Measurements from ENCODE around the gene PCSK1N.
A peak's percentile ranks its signal among the peaks of the same experiment; 100 is the strongest.

PCSK1N gene

DNA sequence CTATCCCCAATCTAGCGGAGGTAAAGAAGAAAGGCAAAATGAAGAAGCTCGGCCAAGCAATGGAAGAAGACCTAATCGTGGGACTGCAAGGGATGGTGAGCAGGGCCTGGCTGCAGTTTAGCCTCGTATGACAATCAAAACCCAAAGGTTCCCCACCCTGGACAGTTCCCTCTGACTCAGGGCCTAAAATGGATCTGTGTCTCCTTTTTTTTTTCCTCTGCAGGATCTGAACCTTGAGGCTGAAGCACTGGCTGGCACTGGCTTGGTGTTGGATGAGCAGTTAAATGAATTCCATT is 32.6 kb downstream of the PCSK1N start:
- peaks cover 7% of the 10 kb centered on the region for H3K4me1 ChIP-seq (ENCODE audit: insufficient read depth, insufficient read length)
- H3K36me3 ChIP-seq (ENCODE audit: insufficient read depth, insufficient read length, low read length), result peaks cover 43% of the 10 kb centered on the region
- no peaks in the 10 kb centered on the region for H3K9me3 ChIP-seq (ENCODE audit: insufficient read depth, low read length)
- no peak for TF ChIP-seq YY1 (IDR thresholded peaks at IDR 0.05; ENCODE audit: insufficient read depth, insufficient read length)
- TF ChIP-seq ZNF274 (IDR thresholded peaks at IDR 0.05; ENCODE audit: low read depth, low read length), result no peak
- TF ChIP-seq SUZ12 (IDR thresholded peaks at IDR 0.05; ENCODE audit: extremely low read depth, insufficient read depth, insufficient read length), result no peak
- H3K4me3 ChIP-seq (ENCODE audit: insufficient read length, low read depth), result peak overlapping the region; percentile 73
- no peak for DNase-seq (ENCODE audit: low read depth, low spot score)
- no peaks in the 10 kb centered on the region for H3K27me3 ChIP-seq (ENCODE audit: insufficient read depth, insufficient read length)
- H3K9ac ChIP-seq (ENCODE audit: insufficient read length, low read depth), result peak overlapping the region; percentile 79

DNA sequence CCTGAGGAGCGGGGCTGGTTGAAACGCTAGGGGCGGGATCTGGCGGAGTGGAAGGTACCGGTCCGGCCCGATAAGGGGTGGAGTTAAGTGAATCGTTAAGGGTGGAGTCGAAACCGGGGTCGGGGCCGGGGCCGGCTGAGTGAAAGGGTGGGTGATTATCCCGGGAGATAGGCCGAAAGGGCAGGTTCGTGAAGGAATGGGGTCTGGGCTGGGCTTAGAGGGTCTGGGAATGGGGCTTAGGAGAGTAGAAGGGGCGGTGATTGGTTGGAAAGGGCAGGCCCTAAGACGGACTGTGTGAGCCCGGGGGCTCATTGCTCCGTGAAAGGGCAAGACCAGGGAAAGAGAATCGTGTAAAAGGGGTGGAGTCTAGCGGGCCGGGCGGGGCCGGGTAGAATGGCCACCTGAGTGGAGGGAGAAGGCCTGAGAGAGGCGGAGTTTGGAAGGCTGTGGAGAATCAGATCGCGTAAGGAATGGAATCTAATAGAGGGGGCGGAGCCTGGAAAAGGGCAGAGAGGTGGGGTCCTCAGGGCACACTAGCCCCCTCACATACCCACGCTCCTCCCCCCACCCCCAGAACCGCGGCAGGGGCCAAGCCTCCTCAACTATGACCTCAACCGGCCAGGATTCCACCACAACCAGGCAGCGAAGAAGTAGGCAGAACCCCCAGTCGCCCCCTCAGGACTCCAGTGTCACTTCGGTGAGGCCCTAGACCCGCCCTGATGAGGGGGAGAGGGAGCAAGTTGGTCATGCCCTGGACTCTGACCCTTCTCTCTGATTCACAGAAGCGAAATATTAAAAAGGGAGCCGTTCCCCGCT is 33.1 kb downstream of the PCSK1N start:
- DNase-seq (ENCODE audit: low read depth, low spot score), result peak; percentile 71
- Histone ChIP-seq H3K9me3 (ENCODE audit: insufficient read depth, low read length) (no peaks in the 10 kb centered on the region), H3K4me3 (ENCODE audit: insufficient read length, low read depth) (peak overlapping the region; percentile 73), H3K36me3 (ENCODE audit: insufficient read depth, insufficient read length, low read length) (peaks cover 40% of the 10 kb centered on the region), H3K9ac (ENCODE audit: insufficient read length, low read depth) (peak overlapping the region; percentile 86), H3K4me1 (ENCODE audit: insufficient read depth, insufficient read length) (peaks cover 7% of the 10 kb centered on the region), H3K27me3 (ENCODE audit: insufficient read depth, insufficient read length) (no peaks in the 10 kb centered on the region)
- no peak for TF ChIP-seq ZNF274 (IDR thresholded peaks at IDR 0.05; ENCODE audit: low read depth, low read length)
- TF ChIP-seq SUZ12 (IDR thresholded peaks at IDR 0.05; ENCODE audit: extremely low read depth, insufficient read depth, insufficient read length), result no peak
- TF ChIP-seq YY1 (IDR thresholded peaks at IDR 0.05; ENCODE audit: insufficient read depth, insufficient read length), result no peak

DNA sequence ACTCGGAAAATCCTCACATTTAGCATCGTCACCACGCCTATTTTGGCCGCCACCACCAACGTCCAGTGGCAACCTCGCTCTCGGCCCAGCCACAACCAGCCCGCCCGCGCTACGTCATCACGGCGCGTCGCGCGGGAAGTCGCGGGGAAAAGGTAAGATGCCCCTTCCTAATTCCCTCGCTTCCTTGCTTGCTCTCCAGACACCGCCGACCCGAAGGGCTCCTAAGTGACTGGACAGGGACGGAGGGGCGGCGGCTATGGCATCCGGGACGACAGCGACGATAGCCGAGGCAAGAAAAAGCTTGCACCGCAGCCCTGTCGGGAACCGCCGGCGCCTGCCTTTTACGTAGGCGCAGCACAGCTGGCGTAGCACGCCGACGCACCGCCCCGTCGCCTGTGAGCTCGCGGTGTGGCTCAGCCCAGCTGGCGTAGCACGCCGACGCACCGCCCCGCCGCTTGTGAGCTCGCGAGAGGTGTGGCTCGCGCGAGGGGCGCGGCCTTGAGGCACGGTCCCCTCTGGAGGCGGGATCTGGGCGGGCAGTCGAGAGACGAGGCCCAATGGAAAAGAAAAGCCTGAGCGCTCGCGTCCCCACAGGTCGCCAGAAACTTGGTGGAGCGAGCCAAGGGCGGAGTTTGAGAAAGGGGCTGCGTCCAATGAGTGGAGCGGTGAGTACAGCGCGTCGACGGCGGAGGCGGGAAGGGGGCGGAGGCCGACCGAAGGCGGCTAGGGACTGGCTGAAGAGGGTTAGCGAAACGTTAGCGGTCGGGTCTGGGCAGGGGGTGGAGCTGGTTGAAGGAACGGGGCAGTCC is 33.9 kb downstream of the PCSK1N start, which contains the start of gene HDAC6:
TSS of gene HDAC6 (plus strand) at position 788 of the 809 bp plus-strand sequence. CDS start 626 bp downstream, outside the sequence.
- Histone ChIP-seq H3K36me3 (ENCODE audit: insufficient read depth, insufficient read length, low read length) (peaks cover 34% of the 10 kb centered on the region), H3K4me3 (ENCODE audit: insufficient read length, low read depth) (peak within 1 kb of the TSS; percentile 88), H3K9ac (ENCODE audit: insufficient read length, low read depth) (peak within 1 kb of the TSS; percentile 95), H3K27me3 (ENCODE audit: insufficient read depth, insufficient read length) (no peaks in the 10 kb centered on the region), H3K4me1 (ENCODE audit: insufficient read depth, insufficient read length) (peaks cover 7% of the 10 kb centered on the region), H3K9me3 (ENCODE audit: insufficient read depth, low read length) (no peaks in the 10 kb centered on the region)
- peak; percentile 98 for DNase-seq (ENCODE audit: low read depth, low spot score)
- no peak for TF ChIP-seq SUZ12 (IDR thresholded peaks at IDR 0.05; ENCODE audit: extremely low read depth, insufficient read depth, insufficient read length)
- no peak for TF ChIP-seq ZNF274 (IDR thresholded peaks at IDR 0.05; ENCODE audit: low read depth, low read length)
- TF ChIP-seq YY1 (IDR thresholded peaks at IDR 0.05; ENCODE audit: insufficient read depth, insufficient read length), result no peak

DNA sequence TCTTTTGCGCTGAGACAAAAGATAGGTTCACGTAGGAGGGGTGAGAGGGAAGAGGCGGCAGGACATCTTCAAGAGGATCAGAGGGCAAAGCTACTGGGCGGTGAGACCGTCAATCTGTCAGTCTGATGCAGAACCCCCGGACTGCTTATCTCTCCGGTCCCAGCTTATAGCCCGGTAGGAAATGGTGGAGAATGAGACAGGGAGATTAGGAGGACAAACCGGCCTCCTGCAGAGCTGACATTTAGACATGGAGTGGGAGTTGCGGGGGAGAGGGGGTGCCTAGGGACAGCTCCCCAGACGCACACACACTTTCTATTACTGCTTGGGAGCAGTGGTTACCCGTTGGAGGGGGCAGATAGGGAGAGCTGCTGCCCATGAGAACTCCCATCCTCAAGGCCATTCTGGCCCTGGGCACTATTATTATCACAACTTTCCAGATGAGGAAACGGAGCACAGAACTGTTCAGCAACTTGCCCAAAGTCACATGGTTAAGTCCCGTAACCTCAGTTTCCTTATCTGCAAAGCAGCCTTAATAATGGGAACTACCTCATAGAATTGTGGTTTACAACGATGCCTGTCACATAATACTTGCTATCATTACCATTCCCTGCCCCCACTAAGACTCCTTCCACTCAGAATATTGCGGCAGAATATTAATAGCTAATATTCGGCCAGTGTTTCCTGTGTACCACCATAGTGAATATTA is 34.7 kb downstream of the PCSK1N start:
- Histone ChIP-seq H3K27me3 (ENCODE audit: insufficient read depth, insufficient read length) (no peaks in the 10 kb centered on the region), H3K4me1 (ENCODE audit: insufficient read depth, insufficient read length) (peaks cover 8% of the 10 kb centered on the region), H3K4me3 (ENCODE audit: insufficient read length, low read depth) (peak overlapping the region; percentile 88), H3K36me3 (ENCODE audit: insufficient read depth, insufficient read length, low read length) (peaks cover 26% of the 10 kb centered on the region), H3K9me3 (ENCODE audit: insufficient read depth, low read length) (no peaks in the 10 kb centered on the region), H3K9ac (ENCODE audit: insufficient read length, low read depth) (peak overlapping the region; percentile 95)
- DNase-seq (ENCODE audit: low read depth, low spot score), result no peak
- no peak for TF ChIP-seq ZNF274 (IDR thresholded peaks at IDR 0.05; ENCODE audit: low read depth, low read length)
- no peak for TF ChIP-seq SUZ12 (IDR thresholded peaks at IDR 0.05; ENCODE audit: extremely low read depth, insufficient read depth, insufficient read length)
- no peak for TF ChIP-seq YY1 (IDR thresholded peaks at IDR 0.05; ENCODE audit: insufficient read depth, insufficient read length)

DNA sequence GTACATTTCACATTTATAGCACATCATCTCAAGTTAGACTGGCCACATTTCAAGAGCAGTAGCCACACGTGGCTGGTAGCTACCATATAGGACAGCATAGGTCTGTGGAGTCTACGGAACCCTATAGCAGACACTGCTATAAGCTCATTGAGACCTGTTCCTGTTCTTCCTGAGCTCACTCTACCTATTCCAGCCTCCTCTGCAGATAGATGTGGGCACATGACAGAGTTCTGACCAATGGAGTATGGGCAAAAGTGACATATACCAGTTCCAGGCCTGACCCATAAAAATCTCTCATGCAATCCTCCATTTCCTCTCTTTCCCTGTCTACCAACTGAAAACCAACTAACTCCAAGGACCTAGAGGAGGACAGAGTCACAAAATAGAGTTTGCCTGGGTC is 37.1 kb downstream of the PCSK1N start:
- peaks cover 19% of the 10 kb centered on the region for H3K4me1 ChIP-seq (ENCODE audit: insufficient read depth, insufficient read length)
- no peaks in the 10 kb centered on the region for H3K27me3 ChIP-seq (ENCODE audit: insufficient read depth, insufficient read length)
- no peaks in the 10 kb centered on the region for H3K9me3 ChIP-seq (ENCODE audit: insufficient read depth, low read length)
- peaks cover 6% of the 10 kb centered on the region for H3K36me3 ChIP-seq (ENCODE audit: insufficient read depth, insufficient read length, low read length)
- H3K9ac ChIP-seq (ENCODE audit: insufficient read length, low read depth), result no peak overlapping the region
- no peak for DNase-seq (ENCODE audit: low read depth, low spot score)
- no peak for TF ChIP-seq SUZ12 (IDR thresholded peaks at IDR 0.05; ENCODE audit: extremely low read depth, insufficient read depth, insufficient read length)
- no peak for TF ChIP-seq YY1 (IDR thresholded peaks at IDR 0.05; ENCODE audit: insufficient read depth, insufficient read length)
- H3K4me3 ChIP-seq (ENCODE audit: insufficient read length, low read depth), result no peak overlapping the region

DNA sequence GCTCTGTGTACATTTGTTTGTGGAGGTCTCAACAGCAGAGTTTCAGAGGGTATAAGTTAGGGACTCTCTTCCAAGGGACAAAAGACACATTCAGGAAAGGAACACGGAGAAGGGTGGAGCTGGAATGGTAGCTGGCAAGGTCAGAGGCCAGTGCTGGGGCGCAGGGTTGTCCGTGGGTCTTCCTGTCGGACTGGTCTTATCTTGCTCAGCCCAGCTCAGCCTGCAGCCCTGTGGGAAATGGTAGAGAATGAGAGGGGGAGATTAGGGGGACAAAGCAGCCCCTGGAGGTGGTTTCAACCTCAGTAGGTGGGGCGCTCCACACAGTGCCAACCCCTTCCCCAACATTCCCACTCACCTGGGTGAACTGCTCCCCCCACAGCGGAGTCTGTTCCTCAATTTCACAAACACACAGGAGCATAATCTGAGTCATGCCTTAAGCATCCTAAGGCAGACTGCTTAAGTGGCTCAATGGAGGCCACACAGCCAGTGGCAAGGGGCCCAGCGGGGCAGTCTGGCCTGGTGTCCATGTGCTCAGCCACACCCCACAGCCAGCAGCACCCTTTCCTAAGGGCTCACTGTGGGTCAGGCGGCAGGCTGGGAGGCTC is 40.4 kb downstream of the PCSK1N start:
- no peak overlapping the region for H3K4me3 ChIP-seq (ENCODE audit: insufficient read length, low read depth)
- no peaks in the 10 kb centered on the region for H3K27me3 ChIP-seq (ENCODE audit: insufficient read depth, insufficient read length)
- no peak for TF ChIP-seq ZNF274 (IDR thresholded peaks at IDR 0.05; ENCODE audit: low read depth, low read length)
- TF ChIP-seq SUZ12 (IDR thresholded peaks at IDR 0.05; ENCODE audit: extremely low read depth, insufficient read depth, insufficient read length), result no peak
- no peak for DNase-seq (ENCODE audit: low read depth, low spot score)
- no peaks in the 10 kb centered on the region for H3K9me3 ChIP-seq (ENCODE audit: insufficient read depth, low read length)
- no peaks in the 10 kb centered on the region for H3K36me3 ChIP-seq (ENCODE audit: insufficient read depth, insufficient read length, low read length)
- peaks cover 15% of the 10 kb centered on the region for H3K4me1 ChIP-seq (ENCODE audit: insufficient read depth, insufficient read length)
- H3K9ac ChIP-seq (ENCODE audit: insufficient read length, low read depth), result peak overlapping the region; percentile 21

Data from NT2/D1 (cell line).